Psoas muscle (tissue), 8 donors: Measurements from ENCODE around the gene MDFIC. TPM values are rescaled to one million over a fixed set of nuclear protein-coding genes. Genes with fewer than 3 reads are reported as not detected.

ENCODE experiments used
- ATAC-seq, 4 donors: fragments of 200-7000 bp; cut with Tn5 transposase; one replicate each; pipeline ENCODE4 v1.9.1; 2020; ENCODE audit warnings: moderate library complexity in 3 of 4, mild to moderate bottlenecking in 2 of 4
- DNase-seq, 2 donors: peaks; one replicate each; pipeline ENCODE4 v3.0.0-alpha.2; 2020
- H3K27ac ChIP-seq: fragments of 200-600 bp; one replicate; pipeline ENCODE4 v1.8.0; 2022
- H3K27me3 ChIP-seq, 3 donors: fragments of 200-600 bp in 1 of 3; one replicate each; pipeline versions ENCODE4 v1.6.1 to v1.8.0; 2013 to 2022; ENCODE audit warnings: low read length in 2 of 3, mild to moderate bottlenecking in 2 of 3, moderate library complexity in 1 of 3; ENCODE audit not compliant: insufficient read depth in 3 of 3
- H3K36me3 ChIP-seq, 2 donors: fragments of 200-600 bp in 1 of 2; one replicate each; pipeline versions ENCODE4 v1.6.1 to v1.8.0; 2013 to 2022; ENCODE audit warnings: low read depth in 1 of 2, mild to moderate bottlenecking in 1 of 2, moderate library complexity in 1 of 2; ENCODE audit not compliant: insufficient read depth in 1 of 2
- H3K4me1 ChIP-seq: fragments of 200-600 bp; one replicate; pipeline ENCODE4 v1.8.0; 2022
- H3K4me3 ChIP-seq: fragments of 200-600 bp; one replicate; pipeline ENCODE4 v1.8.0; 2022; ENCODE audit warnings: mild to moderate bottlenecking
- H3K9me3 ChIP-seq: fragments of 200-600 bp; one replicate; pipeline ENCODE4 v1.8.0; 2022
- WGBS, 3 donors: extraction: QIAGEN DNeasy Blood & Tissue Kit; methylation state at CpG; one replicate each; pipeline versions ENCODE4 v1.1.6 to v1.1.7; 2013; 5-methylcytosine and 5-hydroxymethylcytosine counted together
- intact Hi-C, 2 donors: fragments of 100-400 bp; cut with DNase I; formaldehyde crosslinking; loops; one replicate each; pipeline versions ENCODE4 v1.11.0 to v1.14.2; 2022
- polyA plus RNA-seq, 3 donors: library from polyadenylated mRNA; stranded (reverse); fragments of 200-250 nt; gene quantifications; one replicate each; pipeline ENCODE4 v1.2.3, GENCODE V29; 2013
- total RNA-seq, 4 donors: library from RNA; stranded (reverse); fragmentation: NEBNext Ultra II Directional in 2 of 4; extraction: Animal tissue kit (Norgen Biotek cat#: 25700) in 2 of 4; gene quantifications; one replicate each; pipeline versions ENCODE4 v1.2.1 to v1.2.4, GENCODE V29; 2021 to 2023
- TF ChIP-seq, protein P1 (sequence below): fragments of 200-600 bp; IDR thresholded peaks from one replicate; pipeline ENCODE4 v1.8.0; 2022; ENCODE audit warnings: antibody characterized with exemption
- donor health status: healthy with polysubstance abuse.
- donor health status: DM: no; HTN: no; CAD: no; lungs with moderate emphysema.
- donor health status: Bipolar disorder and iron deficiency.
- donor health status: healthy.
- donor health status: DM: yes; HTN: yes; CAD: no.
- donor health status: DM: no; HTN: no; CAD: no.
- donor health status: DM: no; HTN: no; CAD: no.
- donor health status: DM: yes; HTN: yes; CAD: no.

Gene MDFIC
- total and polyA plus RNA-seq, 7 donors, result 2.7 to 14.6 (median 7.1) TPM

DNA sequence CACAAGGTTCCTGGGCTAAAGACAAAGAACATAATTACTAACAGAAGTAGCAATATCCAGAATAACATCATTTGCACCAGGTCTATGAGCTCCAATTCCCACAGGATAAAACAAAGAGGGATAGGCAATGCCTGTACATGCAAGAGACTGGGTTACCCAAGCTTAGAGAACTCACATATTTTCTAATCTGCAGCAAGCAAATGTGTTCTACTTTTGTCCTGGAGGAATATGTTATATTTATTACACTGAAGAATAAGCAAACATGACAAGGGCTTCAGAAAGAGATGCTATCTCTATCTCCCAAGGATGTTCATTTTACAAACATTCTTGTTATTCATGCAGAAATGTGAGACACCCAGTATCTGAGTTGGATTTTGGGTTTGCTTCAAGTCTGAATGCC, 118.6 kb downstream of the MDFIC start:
- ATAC-seq, result no peak
- intact Hi-C loops, result no loop called here
- DNase-seq, result no peak
- Histone ChIP-seq H3K27me3 (no peaks in the 10 kb centered on the region), H3K9me3 (no peaks in the 10 kb centered on the region), H3K4me3 (no peak overlapping the region), H3K27ac (no peak overlapping the region), H3K4me1 (no peaks in the 10 kb centered on the region), H3K36me3 (no peaks in the 10 kb centered on the region)
- TF ChIP-seq, protein P1, sequence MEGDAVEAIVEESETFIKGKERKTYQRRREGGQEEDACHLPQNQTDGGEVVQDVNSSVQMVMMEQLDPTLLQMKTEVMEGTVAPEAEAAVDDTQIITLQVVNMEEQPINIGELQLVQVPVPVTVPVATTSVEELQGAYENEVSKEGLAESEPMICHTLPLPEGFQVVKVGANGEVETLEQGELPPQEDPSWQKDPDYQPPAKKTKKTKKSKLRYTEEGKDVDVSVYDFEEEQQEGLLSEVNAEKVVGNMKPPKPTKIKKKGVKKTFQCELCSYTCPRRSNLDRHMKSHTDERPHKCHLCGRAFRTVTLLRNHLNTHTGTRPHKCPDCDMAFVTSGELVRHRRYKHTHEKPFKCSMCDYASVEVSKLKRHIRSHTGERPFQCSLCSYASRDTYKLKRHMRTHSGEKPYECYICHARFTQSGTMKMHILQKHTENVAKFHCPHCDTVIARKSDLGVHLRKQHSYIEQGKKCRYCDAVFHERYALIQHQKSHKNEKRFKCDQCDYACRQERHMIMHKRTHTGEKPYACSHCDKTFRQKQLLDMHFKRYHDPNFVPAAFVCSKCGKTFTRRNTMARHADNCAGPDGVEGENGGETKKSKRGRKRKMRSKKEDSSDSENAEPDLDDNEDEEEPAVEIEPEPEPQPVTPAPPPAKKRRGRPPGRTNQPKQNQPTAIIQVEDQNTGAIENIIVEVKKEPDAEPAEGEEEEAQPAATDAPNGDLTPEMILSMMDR, result no peak

DNA sequence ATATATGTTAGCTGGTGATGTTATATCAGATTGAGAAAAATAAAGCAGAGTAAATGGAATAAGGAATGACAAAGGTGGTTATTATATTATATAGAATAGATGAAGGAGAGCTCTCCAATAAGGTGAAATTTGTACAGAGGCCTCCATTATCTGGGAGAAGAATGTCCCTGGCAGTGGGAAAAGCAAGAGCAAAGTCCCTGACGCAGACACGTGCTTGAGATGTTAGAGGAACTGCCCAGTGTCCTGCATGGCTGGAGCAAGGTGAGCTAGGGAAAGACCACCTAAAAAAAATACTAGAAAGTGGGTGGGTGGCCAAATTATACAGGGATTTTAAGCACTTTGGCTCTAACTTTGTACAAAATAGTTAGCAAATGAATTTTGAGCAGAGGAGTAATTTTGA, 120.7 kb downstream of the MDFIC start:
- no peak overlapping the region for H3K4me3 ChIP-seq
- no peak for DNase-seq
- no peaks in the 10 kb centered on the region for H3K4me1 ChIP-seq
- intact Hi-C loops, result no loop called here
- H3K27me3 ChIP-seq, result peaks cover 0 to 2% (median 0%) of the 10 kb centered on the region in 3 donors
- ATAC-seq, result no peak
- TF ChIP-seq, protein P1, result no peak
- 31 to 69% (median 57%) methylated on average over 2 of the region's 2 CpGs for WGBS, 3 donors
- no peaks in the 10 kb centered on the region for H3K36me3 ChIP-seq
- H3K9me3 ChIP-seq, result no peaks in the 10 kb centered on the region
- no peak overlapping the region for H3K27ac ChIP-seq

DNA sequence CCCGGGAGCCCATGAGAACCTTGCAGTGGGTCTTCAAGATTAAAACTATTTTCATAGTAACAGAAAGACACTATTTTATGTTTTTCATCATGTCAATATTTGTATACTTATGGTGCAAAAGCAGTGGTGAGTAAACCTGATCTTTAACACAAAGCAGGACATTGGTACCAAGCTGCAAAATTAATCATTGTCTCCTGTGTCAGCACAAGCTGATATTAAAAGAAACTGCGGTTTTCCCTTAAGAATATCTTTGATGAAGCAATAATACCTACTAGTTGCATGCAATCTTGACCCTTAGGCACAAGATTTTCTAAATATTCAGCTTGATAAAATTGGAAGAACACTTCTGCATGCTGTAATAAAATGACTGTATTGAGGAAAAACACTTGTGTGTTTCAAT, 121.7 kb downstream of the MDFIC start:
- Histone ChIP-seq H3K36me3 (no peaks in the 10 kb centered on the region), H3K27ac (no peak overlapping the region), H3K4me1 (no peaks in the 10 kb centered on the region), H3K9me3 (no peaks in the 10 kb centered on the region), H3K4me3 (no peak overlapping the region), H3K27me3 (peaks cover 0 to 2% (median 0%) of the 10 kb centered on the region in 3 donors)
- TF ChIP-seq, protein P1, result no peak
- WGBS, 3 donors, result 33 to 66% (median 50%) methylated on average over 2 of the region's 2 CpGs
- intact Hi-C loops, result no loop called here
- DNase-seq (no peak), ATAC-seq (no peak)

DNA sequence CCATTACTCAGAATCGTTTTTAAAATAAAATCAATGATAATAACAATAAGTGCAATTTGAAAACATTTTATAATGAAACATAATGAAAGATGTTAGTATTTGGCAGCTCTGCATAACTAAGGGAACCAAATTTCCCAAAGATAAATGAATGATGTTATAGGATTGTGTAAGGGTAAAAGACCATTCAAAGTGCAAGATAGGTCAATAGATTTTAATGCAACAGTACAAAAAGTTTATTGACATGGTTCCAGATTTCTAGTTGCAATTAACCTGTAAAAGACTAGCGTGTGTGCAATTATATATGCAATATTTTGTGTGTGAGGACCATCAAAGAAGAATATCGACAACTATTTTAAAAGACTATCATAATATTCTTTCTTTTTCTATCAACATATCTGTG, 122.3 kb downstream of the MDFIC start:
- no peak overlapping the region for H3K27ac ChIP-seq
- H3K4me1 ChIP-seq, result no peaks in the 10 kb centered on the region
- ATAC-seq (no peak), DNase-seq (no peak)
- H3K4me3 ChIP-seq, result no peak overlapping the region
- intact Hi-C loops, result no loop called here
- 66 to 86% (median 77%) methylated on average over 3 of the region's 3 CpGs for WGBS, 3 donors
- TF ChIP-seq, protein P1, result no peak
- no peaks in the 10 kb centered on the region for H3K9me3 ChIP-seq
- H3K36me3 ChIP-seq, result no peaks in the 10 kb centered on the region
- H3K27me3 ChIP-seq, result peaks cover 0 to 2% (median 0%) of the 10 kb centered on the region in 3 donors

DNA sequence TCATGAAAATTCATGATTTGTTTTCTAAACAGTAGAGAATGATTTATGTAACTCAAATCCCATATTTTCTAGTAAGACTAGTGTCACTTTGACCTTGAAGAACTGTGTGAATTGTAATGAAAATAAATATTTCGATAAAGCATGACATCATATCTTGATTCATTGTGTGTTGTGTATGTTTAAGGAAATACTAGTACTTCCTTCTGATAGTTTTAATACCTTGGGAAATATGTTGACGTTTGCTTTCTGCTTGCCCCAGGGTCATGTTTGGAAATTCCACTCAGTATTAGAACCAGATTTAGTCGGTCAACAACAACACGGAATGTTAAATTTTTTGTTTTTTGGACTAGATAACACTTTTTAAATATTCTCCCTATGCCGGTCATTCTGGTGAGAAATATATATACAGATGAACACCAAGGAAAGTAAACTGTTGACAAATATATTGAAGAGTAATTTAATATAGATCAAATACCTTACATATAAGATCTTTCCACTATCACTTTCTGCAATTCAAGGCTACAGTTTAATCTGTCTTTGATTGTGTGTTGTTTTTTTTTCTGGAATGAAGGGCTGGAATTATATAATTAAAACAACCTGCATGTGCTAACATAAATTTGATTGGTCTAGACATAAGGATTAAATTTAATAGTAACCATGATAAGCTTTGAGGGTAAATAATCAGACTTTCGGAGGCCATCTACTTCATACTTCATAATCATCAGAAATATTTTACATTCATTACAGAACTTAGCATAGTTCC, 126.2 kb downstream of the MDFIC start:
- 77 to 83% (median 81%) methylated on average over 6 of the region's 6 CpGs for WGBS, 3 donors
- H3K27me3 ChIP-seq, result peaks cover 0 to 2% (median 0%) of the 10 kb centered on the region in 3 donors
- H3K4me3 ChIP-seq, result no peak overlapping the region
- intact Hi-C loops, result no loop called here
- TF ChIP-seq, protein P1, result no peak
- H3K9me3 ChIP-seq, result no peaks in the 10 kb centered on the region
- no peak for ATAC-seq
- H3K27ac ChIP-seq, result no peak overlapping the region
- no peak for DNase-seq
- H3K4me1 ChIP-seq, result no peaks in the 10 kb centered on the region
- H3K36me3 ChIP-seq, result no peaks in the 10 kb centered on the region
